Activated CD4-positive, alpha-beta T cell treated with anti-CD3 and anti-CD28 coated beads, Interleukin-2, Interleukin-4, amounts not matched to agents 100 ng/mL and 50 ng/mL, durations not matched to agents 16 hours and 8 hours (primary cell): ENCODE data around the gene GTF2F2.
"Not testable (repeated sequence)": the region's sequence is repeated elsewhere in the genome, so short reads cannot be mapped to it uniquely, and the experiment has no call there.

Experiments
- DNase-seq: peaks from one replicate; pipeline ENCODE4 v3.0.0-alpha.2; 2020; ENCODE audit warnings: low spot score

The GTF2F2 gene

DNA sequence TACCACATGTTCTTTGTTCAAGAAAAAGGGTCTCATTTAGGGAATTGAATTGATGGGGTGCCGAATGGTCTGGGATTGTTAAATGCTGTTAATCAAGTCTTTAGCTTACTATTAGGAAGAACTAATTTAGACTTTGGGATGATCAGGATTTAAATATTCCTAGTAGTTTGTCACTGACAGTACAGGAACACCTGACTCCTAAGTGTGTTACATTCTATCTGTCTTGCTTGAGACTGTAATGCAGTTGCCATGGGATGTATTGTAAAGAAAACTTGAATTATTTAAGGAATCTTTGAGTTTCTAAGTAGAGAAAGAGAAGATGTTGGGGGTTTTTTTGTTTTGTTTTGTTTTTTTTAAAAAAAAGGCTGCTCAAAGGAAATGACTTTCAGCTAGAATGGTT lies 98.4 kb downstream of the GTF2F2 start:
- no peak for DNase-seq

DNA sequence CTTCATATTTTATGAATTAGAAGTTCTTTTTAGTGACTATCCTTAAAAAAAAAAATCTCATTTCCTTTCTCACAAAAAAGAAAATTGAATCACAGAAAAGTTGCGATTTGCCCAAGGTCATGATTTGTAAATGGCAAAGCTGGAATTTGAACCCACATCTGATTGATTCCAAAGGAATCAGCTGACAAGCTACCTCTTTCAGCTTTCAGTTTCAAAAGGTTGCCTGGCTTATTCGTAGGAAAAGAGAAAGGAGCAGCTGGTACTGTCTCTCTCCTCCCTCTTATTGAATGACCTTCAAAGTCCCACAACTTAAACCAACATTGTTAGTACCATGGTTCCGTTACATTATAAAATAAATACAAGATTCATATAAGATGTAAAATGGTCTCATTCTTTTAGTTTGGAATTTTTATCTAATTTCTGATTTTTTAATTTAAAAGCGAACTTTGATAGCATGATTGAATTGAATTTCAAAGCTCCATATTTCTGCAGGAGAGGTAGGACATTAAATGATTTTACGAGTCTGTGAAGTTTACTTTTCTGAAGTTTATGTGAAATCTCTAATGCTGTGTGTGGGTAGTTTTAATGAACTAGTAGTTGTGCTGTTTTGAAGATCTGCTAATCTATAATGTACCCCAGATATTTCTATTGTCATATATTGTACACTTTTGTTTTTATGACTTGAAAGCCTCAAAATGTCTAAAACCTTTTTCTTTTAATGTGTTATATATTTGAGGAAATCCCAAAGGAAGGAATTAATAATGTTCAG lies 99.0 kb downstream of the GTF2F2 start:
- no peak for DNase-seq

GRCh38 chr13:45219938-45220375 lies 99.6 kb downstream of the GTF2F2 start:
- no peak for DNase-seq

DNA sequence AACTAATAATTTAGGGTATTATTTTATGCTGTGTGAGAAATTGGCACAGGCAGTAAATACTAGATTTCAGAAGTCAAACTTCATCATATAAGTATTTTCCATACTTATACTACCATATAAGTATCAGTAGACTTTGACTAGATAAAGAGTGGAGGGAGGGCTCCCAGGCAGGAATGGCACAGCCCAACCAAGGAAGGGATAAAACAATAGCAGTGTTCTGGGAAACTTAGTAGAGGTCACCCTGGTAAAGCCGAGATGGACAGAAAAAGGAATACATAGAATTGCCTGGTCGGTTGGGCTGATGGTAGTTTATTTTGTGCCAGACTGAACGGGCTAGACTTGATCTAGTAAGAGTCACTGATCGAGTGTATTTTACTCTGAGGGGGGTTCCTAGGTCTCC lies 100.1 kb downstream of the GTF2F2 start:
- DNase-seq = no peak

DNA sequence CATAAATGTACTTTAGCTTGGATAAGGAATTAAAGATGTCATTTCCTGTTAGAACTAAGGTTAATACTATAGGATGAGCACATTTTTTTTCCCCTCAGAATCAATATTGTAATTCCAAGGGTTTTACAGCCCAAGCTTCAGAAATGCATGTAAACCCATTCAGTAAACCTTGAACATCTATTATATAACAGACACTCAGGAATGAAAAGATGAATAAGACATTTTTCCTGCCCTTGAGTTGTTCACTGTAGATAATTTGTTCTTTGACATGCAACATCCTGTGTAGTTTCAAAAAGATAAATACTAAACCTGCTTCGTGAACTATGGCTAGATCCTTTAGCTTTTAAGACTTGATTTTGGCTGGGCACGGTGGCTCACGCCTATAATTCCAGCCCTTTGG lies 102.2 kb downstream of the GTF2F2 start:
- DNase-seq = no peak

DNA sequence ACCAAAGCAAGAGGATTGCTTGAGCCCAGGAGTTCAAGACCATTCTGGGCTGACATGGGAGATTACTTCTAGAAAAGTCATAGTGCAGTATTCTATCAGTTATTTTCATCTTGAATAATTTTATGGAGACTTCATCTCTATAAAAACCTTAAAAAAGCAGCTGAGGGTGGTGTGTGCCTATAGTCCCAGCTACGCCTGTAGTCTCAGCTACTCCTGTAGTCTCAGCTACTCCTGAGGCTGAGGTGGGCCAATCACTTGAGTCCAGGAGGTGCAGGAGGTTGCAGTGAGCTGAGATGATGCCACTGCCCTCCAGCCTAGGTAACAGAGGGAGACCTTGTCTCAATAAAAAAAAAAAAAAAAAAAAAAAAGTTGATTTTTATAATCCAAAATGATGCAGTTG lies 102.6 kb downstream of the GTF2F2 start:
- DNase-seq = no peak

- no peak for DNase-seq
Observed at GRCh38 chr13:45224176-45224575, 103.9 kb downstream of the GTF2F2 start.

DNA sequence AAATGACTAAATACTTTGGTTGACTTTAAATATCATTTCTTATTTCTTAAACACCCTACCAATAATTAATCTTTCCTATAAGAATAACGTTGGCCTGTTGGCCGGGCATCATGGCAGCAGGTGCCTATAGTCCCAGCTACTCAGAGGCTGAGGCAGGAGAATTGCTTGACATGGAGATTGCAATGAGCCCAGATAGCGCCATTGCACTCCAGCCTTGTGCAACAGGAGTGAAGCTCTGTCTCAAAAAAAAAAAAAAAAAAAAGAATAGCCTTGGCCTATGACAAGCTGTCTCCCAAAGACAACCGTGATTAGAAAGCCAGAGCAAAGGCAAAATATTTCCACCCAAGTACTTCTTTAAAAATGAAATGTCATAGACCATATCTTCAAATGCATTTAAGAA lies 105.1 kb downstream of the GTF2F2 start:
- no peak for DNase-seq

- DNase-seq = no peak
Observed at GRCh38 chr13:45226024-45226423, 105.7 kb downstream of the GTF2F2 start.

GRCh38 chr13:45228002-45228401 lies 107.7 kb downstream of the GTF2F2 start:
- DNase-seq = no peak

DNA sequence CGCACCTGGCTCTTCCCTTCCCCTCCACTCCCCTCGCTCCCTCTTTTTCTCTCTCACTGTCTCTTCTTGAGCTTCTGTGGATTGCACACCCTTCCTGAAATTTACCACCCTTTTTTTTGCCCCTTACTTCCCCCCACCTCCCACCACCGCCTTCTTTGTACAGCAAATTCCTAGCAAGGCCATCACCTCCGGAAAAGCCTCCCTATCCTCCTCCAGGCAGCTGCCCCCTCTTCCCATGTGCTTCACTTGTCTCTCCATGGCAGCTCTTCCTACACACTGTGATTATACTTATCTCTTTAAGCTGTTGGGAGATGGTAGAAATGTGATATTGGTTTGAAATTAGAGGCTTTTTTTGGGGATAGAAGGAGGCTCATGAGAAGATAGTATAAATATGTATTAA lies 108.9 kb downstream of the GTF2F2 start:
- DNase-seq = no peak

DNA sequence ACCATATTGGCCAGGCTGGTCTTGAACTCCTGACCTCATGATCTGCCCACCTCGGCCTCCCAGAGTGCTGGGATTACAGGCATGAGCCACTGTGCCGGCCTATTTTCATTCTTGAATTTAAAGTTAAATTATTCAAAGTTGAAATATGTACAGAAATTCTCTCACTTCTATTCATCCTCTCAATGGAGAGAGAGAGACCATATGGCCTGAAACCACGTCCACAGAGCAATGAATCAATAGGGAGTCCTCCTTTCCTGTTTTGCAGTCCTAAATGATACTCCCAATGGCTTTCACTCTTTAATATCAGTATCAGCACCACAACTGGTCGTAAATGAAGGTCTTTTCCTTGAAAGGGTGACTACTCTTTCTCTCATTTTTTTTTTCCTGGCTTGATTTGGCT lies 111.0 kb downstream of the GTF2F2 start:
- DNase-seq = no peak

GRCh38 chr13:45231722-45232121 lies 111.4 kb downstream of the GTF2F2 start:
- DNase-seq = no peak

- DNase-seq = no peak
Observed at GRCh38 chr13:45232591-45232990, 112.3 kb downstream of the GTF2F2 start.

- no peak for DNase-seq
Observed at GRCh38 chr13:45238945-45239795, 118.9 kb downstream of the GTF2F2 start.

DNA sequence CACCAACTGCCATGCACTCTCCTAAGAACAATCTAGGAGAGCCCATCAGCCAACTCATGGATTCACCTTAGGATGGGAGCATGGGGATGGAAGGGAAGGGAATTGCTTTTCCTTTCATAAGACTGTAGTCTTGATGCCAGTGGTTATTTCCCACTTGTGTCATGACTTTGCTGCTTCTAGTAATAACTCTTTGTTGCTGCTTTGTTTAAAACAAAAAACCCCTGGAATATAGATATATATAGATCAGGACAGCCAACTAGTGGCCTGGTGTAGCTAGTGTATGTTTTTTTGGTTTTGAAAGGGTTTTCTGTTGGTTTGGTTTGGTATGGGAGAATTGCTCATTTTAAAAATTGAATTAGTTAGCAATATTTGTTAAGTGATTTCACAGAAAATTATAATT lies 119.8 kb downstream of the GTF2F2 start:
- DNase-seq = no peak

GRCh38 chr13:45242070-45242469 lies 121.8 kb downstream of the GTF2F2 start:
- no peak for DNase-seq

DNA sequence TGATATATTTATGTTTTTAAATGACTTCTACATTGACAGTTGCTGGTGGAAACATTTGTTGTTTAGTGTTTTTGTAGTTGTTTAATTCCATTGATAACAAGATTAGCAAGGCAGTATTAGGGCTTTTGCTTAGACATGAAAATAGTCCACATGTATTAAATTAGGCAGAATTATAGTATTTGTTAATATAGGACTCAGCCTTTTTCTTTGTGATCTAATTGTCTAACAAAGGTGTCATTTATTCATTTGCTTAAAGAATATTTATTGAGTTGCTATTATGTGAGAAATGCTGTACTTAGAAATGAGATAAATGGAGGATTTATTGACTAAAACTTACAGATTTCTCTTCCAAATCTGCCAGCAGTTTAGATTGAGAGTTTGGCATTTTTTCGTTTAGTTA lies 122.2 kb downstream of the GTF2F2 start:
- DNase-seq = no peak

- no peak for DNase-seq
Observed at GRCh38 chr13:45243077-45243476, 122.8 kb downstream of the GTF2F2 start.

DNA sequence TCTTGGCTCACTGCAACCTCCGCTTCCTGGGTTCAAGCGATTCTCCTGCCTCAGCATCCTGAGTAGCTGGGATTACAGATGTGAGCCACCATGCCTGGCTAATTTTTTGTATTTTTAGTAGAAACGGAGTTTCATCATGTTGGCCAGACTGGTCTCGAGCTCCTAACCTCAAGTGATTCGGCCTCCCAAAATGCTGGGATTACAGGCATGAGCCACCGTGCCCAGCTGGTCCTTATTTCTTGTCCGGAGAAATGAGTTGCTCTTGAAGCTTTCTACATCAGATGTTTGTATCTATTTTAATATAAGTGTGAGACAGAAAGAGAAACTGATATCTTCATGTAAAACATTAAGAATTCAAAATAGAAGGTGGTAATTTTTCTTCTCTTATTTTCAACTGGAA lies 124.4 kb downstream of the GTF2F2 start:
- DNase-seq = not testable (repeated sequence)

DNA sequence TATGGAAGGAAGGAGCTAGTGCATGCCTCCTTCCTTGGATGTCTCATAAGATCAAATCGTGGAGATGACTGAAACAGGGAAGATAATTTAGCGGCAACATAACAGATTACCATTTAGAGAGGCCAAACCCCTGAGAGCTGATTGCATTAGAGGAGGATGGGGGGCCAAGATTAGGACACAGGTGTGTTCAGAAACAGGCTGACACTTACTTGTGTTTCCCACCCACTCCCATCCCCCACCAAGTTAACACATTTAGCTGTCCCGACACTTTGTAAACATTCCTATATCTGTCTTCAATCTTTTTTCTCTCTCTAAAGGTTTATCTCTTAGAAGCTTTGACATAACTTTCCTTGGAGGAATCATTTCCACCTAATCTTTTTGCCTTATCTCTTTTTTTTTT lies 129.4 kb downstream of the GTF2F2 start:
- DNase-seq = no peak

GRCh38 chr13:45254396-45254795 lies 134.1 kb downstream of the GTF2F2 start:
- no peak for DNase-seq

DNA sequence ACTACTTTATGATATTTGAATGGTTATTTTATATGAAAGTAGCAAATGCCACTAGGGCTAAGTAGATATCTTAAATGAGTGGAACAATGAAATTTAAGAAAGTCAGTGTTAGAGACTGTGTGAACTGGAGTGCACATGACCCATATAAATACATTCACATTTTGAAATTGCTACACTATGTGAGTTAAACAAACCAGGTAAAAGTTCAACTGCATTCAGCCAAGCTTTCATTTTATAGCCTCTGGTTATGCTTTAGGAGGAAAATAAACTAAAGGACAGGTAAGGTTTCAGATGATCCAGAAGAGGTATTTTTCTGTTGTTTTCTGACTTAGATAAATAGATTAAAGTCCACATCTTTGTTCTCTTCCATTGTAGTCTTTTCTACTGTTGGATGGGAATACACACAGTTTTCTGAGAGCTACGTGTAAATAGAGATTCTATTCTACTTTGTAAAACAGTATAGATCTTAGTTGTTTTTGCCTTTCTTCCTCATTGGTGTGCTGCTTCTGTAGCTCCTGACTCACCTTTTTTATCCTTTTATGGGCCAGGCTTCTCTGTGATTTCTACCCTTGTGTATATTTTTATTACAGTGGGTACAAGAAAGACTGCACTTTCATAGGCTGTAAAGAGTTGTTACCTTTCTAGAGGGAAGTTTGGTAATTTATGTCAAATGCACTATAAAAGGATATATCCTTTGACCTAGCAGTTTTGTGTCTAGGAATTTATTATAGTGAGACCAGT lies 135.1 kb downstream of the GTF2F2 start:
- DNase-seq = no peak
